Natural killer cell (primary cell): Measurements from ENCODE around the gene PLCB4. TPM values are rescaled to one million over a fixed set of nuclear protein-coding genes. Genes with fewer than 3 reads are reported as not detected.

Experiments
- ATAC-seq, 3 donors: fragments of 150-1000 bp in 2 of 3; fragments of 200-7000 bp in 1 of 3; cut with Tn5 transposase; 1 replicate in 1 of 3; 2 replicates in 2 of 3; pipeline ENCODE4 v1.10.0; 2021; ENCODE audit warnings: mild to moderate bottlenecking in 2 of 3, moderate library complexity in 2 of 3
- DNase-seq, 2 donors: peaks; one replicate each; pipeline versions ENCODE4 v3.0.0 to v3.0.0-alpha.2; 2013 to 2021; ENCODE audit warnings: mixed read lengths in 1 of 2
- H3K27ac ChIP-seq: one replicate; pipeline ENCODE4 v1.5.1; 2013; ENCODE audit warnings: mild to moderate bottlenecking, low read length
- H3K27me3 ChIP-seq: one replicate; pipeline ENCODE4 v1.6.1; 2013; ENCODE audit warnings: low read length; ENCODE audit not compliant: control insufficient read depth, insufficient read depth
- H3K36me3 ChIP-seq: one replicate; pipeline ENCODE4 v1.6.1; 2013; ENCODE audit warnings: low read length; ENCODE audit not compliant: control insufficient read depth, insufficient read depth
- H3K4me1 ChIP-seq: one replicate; pipeline ENCODE4 v1.6.1; 2013; ENCODE audit warnings: low read length; ENCODE audit not compliant: control insufficient read depth, insufficient read depth
- H3K4me3 ChIP-seq: one replicate; pipeline ENCODE4 v1.5.1; 2013; ENCODE audit warnings: low read length
- H3K9me3 ChIP-seq: one replicate; pipeline ENCODE4 v1.6.1; 2013; ENCODE audit warnings: low read length; ENCODE audit not compliant: control insufficient read depth, insufficient read depth
- H3K27ac Mint-ChIP-seq, 2 donors: one replicate each; pipeline ENCODE4 v1.8.0; 2022; ENCODE audit warnings: mild to moderate bottlenecking in 2 of 2, mixed read lengths in 2 of 2, moderate library complexity in 1 of 2
- H3K27me3 Mint-ChIP-seq, 2 donors: one replicate each; pipeline ENCODE4 v1.8.0; 2022; ENCODE audit warnings: low read depth in 2 of 2, mixed read lengths in 2 of 2
- H3K36me3 Mint-ChIP-seq: one replicate; pipeline ENCODE4 v1.8.0; 2022; ENCODE audit warnings: mixed read lengths
- H3K4me1 Mint-ChIP-seq, 2 donors: one replicate each; pipeline ENCODE4 v1.8.0; 2022; ENCODE audit warnings: mixed read lengths in 2 of 2
- H3K4me3 Mint-ChIP-seq: one replicate; pipeline ENCODE4 v1.8.0; 2022; ENCODE audit warnings: mild to moderate bottlenecking, moderate library complexity, mixed read lengths
- H3K9me3 Mint-ChIP-seq, 2 donors: one replicate each; pipeline ENCODE4 v1.8.0; 2022; ENCODE audit warnings: mixed read lengths in 2 of 2
- WGBS: methylation state at CpG from one replicate; pipeline ENCODE4 v1.1.7; 2013; ENCODE audit warnings: missing lambda C conversion rate; ENCODE audit not compliant: insufficient coverage; 5-methylcytosine and 5-hydroxymethylcytosine counted together
- intact Hi-C: fragments of 100-400 bp; cut with micrococcal nuclease; formaldehyde crosslinking; loops from one replicate; pipeline ENCODE4 v1.14.2; 2022
- total RNA-seq, 4 donors: library from RNA; stranded (reverse); fragments of 120-200 nt in 1 of 4; gene quantifications; one replicate each; pipeline versions ENCODE4 v1.2.3 to v1.2.4, GENCODE V29; 2013 to 2022
- TF ChIP-seq, protein P1 (sequence below): fragments of 200-600 bp; IDR thresholded peaks from one replicate; pipeline ENCODE4 v1.8.0; 2022; ENCODE audit warnings: antibody characterized with exemption

The PLCB4 gene
- total RNA-seq, 3 donors from 2014 or later (not counting 1 experiment from before 2014, with no cell fraction given), result 0.05 to 0.40 TPM; not detected in 1

DNA sequence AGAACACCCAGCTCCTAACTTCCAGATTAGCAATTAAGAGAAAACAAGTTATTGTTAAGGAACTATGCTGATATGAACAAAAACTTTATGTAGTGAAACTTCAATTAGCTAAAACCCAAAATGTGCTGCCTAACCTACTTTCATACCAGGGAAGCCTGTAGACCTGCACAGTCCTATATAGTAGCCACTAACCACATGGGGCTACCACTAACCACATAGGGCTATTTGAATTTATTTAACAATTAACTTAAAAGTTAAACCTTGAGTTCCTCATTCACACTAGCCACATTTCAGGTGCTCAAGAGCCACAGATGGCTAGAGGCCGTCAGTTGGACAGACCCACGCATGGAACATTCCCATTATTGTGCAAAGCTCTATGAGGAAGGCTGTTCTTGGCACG lies 373.1 kb downstream of the PLCB4 start:
- no peaks in the 10 kb centered on the region for H3K27me3 ChIP-seq
- H3K4me1 ChIP-seq, result no peaks in the 10 kb centered on the region
- H3K4me3 ChIP-seq, result no peak overlapping the region
- no peaks in the 10 kb centered on the region for H3K4me1 Mint-ChIP-seq
- H3K27me3 Mint-ChIP-seq, result no peaks in the 10 kb centered on the region
- intact Hi-C loops, result no loop called here
- TF ChIP-seq, protein P1, sequence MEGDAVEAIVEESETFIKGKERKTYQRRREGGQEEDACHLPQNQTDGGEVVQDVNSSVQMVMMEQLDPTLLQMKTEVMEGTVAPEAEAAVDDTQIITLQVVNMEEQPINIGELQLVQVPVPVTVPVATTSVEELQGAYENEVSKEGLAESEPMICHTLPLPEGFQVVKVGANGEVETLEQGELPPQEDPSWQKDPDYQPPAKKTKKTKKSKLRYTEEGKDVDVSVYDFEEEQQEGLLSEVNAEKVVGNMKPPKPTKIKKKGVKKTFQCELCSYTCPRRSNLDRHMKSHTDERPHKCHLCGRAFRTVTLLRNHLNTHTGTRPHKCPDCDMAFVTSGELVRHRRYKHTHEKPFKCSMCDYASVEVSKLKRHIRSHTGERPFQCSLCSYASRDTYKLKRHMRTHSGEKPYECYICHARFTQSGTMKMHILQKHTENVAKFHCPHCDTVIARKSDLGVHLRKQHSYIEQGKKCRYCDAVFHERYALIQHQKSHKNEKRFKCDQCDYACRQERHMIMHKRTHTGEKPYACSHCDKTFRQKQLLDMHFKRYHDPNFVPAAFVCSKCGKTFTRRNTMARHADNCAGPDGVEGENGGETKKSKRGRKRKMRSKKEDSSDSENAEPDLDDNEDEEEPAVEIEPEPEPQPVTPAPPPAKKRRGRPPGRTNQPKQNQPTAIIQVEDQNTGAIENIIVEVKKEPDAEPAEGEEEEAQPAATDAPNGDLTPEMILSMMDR, result no peak
- 0% methylated on average over 2 of the region's 3 CpGs for WGBS
- H3K27ac Mint-ChIP-seq, result no peak overlapping the region
- H3K9me3 ChIP-seq, result no peaks in the 10 kb centered on the region
- no peak overlapping the region for H3K4me3 Mint-ChIP-seq
- ATAC-seq (no peak), DNase-seq (no peak)
- H3K9me3 Mint-ChIP-seq, result peaks cover 8% of the 10 kb centered on the region in 2 donors
- H3K36me3 ChIP-seq, result no peaks in the 10 kb centered on the region
- no peak overlapping the region for H3K27ac ChIP-seq
- H3K36me3 Mint-ChIP-seq, result no peaks in the 10 kb centered on the region

DNA sequence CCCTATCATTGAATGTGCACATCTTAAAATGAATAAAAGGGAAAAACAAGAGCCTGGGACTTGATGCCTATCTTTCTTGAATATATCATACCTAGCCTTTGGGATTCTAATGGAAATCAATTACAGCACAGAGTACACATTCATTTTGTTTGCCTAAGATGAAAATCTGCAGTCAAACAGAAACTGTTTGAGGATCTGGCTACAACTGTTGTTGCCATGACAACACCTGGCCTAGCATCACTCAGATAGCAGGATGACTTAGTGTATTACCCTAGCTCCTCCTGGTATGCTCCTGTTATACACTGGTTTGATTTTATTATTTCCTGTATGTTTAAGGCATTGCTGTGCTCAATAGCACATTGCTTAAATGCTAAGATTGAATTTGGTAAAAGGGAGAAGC lies 374.0 kb downstream of the PLCB4 start:
- no peaks in the 10 kb centered on the region for H3K36me3 ChIP-seq
- H3K36me3 Mint-ChIP-seq, result no peaks in the 10 kb centered on the region
- H3K27me3 Mint-ChIP-seq, result no peaks in the 10 kb centered on the region
- H3K4me3 Mint-ChIP-seq, result no peak overlapping the region
- H3K4me3 ChIP-seq, result no peak overlapping the region
- no peak overlapping the region for H3K27ac ChIP-seq
- DNase-seq (no peak), ATAC-seq (no peak)
- no peaks in the 10 kb centered on the region for H3K4me1 Mint-ChIP-seq
- H3K27ac Mint-ChIP-seq, result no peak overlapping the region
- intact Hi-C loops, result no loop called here
- TF ChIP-seq, protein P1, result no peak
- H3K9me3 Mint-ChIP-seq, result peaks cover 6% of the 10 kb centered on the region in 2 donors
- no peaks in the 10 kb centered on the region for H3K9me3 ChIP-seq
- no peaks in the 10 kb centered on the region for H3K27me3 ChIP-seq
- H3K4me1 ChIP-seq, result no peaks in the 10 kb centered on the region

DNA sequence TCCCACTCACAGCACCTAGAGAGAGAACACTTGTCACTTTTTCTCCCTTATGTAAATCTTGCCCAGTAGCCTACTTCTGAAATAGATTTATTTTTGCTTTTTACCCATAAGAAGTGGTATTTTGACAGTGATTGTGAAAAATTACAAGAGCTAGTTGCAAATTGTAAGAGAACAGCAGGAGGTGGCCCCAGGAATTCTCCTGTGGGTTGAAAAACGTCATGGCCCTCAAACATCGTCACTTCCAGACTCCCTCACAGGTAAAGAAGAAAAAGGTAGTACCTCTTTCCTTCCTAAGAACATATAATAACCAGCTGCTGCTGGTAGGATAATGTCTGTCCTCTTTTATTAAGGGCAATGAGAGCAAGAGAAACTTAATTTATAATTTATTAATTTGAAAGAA lies 376.0 kb downstream of the PLCB4 start:
- Histone ChIP-seq H3K4me1 (no peaks in the 10 kb centered on the region), H3K27me3 (no peaks in the 10 kb centered on the region), H3K36me3 (no peaks in the 10 kb centered on the region), H3K9me3 (no peaks in the 10 kb centered on the region), H3K4me3 (no peak overlapping the region), H3K27ac (no peak overlapping the region)
- no peaks in the 10 kb centered on the region for H3K4me1 Mint-ChIP-seq
- no peak overlapping the region for H3K27ac Mint-ChIP-seq
- no peak for ATAC-seq
- WGBS, result no CpG with 5 or more reads among the region's 2 CpGs
- H3K36me3 Mint-ChIP-seq, result no peaks in the 10 kb centered on the region
- TF ChIP-seq, protein P1, result no peak
- no peak overlapping the region for H3K4me3 Mint-ChIP-seq
- intact Hi-C loops, result no loop called here
- no peak for DNase-seq
- H3K9me3 Mint-ChIP-seq, result peaks cover 0 to 2% of the 10 kb centered on the region in 2 donors
- H3K27me3 Mint-ChIP-seq, result no peaks in the 10 kb centered on the region

DNA sequence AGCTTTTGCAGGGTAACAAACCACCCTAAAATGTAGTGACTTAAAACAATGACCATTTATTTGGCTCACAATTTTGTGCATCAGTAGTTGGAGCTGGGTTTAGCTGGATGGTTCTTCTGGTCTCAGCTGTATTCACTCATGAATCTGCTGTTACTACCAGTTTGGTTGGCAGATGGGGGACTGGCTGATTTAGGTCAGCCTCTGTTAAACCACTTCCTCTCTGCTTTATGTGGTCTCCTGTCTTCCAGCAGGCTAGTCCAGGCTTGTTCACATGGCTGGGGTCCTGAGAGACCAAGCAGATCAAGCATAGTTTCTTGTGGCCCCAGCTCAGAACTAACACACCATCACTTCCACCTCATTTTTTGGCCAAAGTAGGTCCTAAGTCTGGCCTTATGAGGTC lies 378.3 kb downstream of the PLCB4 start:
- no peak for DNase-seq
- TF ChIP-seq, protein P1, result no peak
- H3K4me3 Mint-ChIP-seq, result no peak overlapping the region

More for the DNA sequence above, 378.3 kb downstream of the PLCB4 start:
- intact Hi-C loops, result no loop called here
- Mint-ChIP-seq H3K9me3 (peaks cover 0 to 5% of the 10 kb centered on the region in 2 donors), H3K27me3 (no peaks in the 10 kb centered on the region), H3K27ac (no peak overlapping the region), H3K4me1 (no peaks in the 10 kb centered on the region), H3K36me3 (no peaks in the 10 kb centered on the region)
- no peak overlapping the region for H3K4me3 ChIP-seq
- no peak for ATAC-seq
- H3K27ac ChIP-seq, result no peak overlapping the region
- no peaks in the 10 kb centered on the region for H3K9me3 ChIP-seq
- H3K4me1 ChIP-seq, result no peaks in the 10 kb centered on the region
- no peaks in the 10 kb centered on the region for H3K27me3 ChIP-seq
- H3K36me3 ChIP-seq, result no peaks in the 10 kb centered on the region
